Activated T-helper 9 cell treated with anti-CD3 and anti-CD28 coated beads, Interleukin-2, amount 50 U/mL, for 16 hours (primary cell): Measurements from ENCODE around the gene E2F8.
A peak's percentile ranks its signal among the peaks of the same experiment; 100 is the strongest.
"Not testable (repeated sequence)": the region's sequence is repeated elsewhere in the genome, so short reads cannot be mapped to it uniquely, and the experiment has no call there.

Source experiments
- DNase-seq: peaks from one replicate; pipeline ENCODE4 v3.0.0-alpha.2; 2020; ENCODE audit warnings: low read depth

The E2F8 gene, protein sequence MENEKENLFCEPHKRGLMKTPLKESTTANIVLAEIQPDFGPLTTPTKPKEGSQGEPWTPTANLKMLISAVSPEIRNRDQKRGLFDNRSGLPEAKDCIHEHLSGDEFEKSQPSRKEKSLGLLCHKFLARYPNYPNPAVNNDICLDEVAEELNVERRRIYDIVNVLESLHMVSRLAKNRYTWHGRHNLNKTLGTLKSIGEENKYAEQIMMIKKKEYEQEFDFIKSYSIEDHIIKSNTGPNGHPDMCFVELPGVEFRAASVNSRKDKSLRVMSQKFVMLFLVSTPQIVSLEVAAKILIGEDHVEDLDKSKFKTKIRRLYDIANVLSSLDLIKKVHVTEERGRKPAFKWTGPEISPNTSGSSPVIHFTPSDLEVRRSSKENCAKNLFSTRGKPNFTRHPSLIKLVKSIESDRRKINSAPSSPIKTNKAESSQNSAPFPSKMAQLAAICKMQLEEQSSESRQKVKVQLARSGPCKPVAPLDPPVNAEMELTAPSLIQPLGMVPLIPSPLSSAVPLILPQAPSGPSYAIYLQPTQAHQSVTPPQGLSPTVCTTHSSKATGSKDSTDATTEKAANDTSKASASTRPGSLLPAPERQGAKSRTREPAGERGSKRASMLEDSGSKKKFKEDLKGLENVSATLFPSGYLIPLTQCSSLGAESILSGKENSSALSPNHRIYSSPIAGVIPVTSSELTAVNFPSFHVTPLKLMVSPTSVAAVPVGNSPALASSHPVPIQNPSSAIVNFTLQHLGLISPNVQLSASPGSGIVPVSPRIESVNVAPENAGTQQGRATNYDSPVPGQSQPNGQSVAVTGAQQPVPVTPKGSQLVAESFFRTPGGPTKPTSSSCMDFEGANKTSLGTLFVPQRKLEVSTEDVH

DNA sequence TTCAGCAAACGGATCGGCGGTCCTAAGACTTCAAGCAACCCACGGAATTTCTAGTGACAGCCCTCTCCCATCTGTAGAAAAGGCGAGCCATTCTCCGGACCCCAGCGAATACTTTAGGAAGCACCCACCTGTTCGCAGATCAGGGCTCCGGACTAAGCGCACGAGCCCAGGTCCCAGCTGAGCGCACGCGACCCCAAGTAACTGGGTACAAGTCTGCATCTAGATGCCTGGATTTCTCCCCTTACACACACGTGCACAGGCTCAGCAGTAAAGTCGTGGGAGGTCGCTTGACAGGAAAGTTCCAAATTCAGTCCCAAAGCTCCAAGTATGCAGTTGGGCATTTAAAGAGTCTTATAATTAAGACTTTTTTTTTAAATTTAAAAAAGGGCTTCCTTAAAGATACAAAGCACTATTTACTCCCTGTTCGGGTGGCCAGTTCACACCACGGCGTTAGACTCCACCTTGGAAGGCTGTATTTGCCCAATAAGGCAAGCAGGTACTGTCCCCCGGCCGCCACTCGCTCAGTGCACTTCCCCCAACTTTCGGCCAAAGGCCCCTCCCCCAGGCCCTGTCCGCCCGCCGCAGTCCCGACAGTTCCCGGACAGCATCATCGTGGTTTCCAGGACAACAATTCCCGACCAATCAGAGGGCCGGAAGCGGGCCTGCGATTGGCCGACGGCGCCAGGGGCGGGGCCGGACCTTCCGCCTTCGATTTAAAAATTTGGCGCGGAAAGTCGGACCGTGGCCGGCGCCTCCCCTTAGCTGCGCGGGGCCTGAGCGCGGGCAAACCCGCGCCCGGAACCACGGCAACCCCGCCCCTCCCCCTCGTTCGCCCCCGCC is at the start of gene E2F8:
E2F8 (minus strand) TSS at position 526 of the 840 bp plus-strand sequence. CDS start 824 bp downstream, outside the sequence.
- peak; percentile 67 for DNase-seq

DNA sequence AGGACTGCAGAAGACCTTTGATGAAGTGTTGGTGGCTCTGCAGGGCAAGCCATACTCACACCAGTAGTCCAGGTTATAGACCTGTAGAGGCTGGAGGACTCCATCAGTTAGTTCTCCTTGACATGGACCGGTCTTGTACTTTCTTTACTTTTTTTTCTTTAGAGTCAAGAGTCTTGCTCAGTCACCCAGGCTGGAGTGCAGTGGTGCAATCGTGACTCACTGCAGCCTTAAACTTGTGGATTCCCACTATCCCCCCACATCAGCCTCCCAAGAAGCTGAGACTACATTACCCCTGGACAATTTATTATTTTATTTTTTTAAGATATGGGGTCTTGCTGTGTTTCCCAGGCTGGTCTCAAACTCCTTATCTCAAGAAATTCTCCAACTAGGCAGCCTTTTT is 49.6 kb upstream of the E2F8 start:
- DNase-seq, result no peak

DNA sequence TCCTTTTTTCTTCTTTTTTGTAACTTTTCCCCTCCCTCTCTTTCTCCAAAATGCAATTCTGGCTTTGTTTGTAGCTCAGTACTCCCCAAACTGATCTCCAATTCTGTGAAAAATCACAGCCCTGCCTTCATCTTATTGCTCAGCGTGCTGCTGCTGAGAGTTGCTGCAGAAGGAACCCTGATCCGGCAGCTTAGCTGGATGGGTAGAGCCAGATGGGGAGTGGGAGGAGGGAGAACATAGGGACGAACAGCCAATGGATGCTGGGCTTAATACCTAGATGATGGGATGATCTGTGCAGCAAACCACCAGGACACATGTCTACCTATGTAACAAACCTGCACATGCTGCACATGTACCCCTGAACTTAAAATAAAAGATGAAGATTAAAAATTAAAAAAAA is 47.5 kb upstream of the E2F8 start:
- DNase-seq, result no peak

DNA sequence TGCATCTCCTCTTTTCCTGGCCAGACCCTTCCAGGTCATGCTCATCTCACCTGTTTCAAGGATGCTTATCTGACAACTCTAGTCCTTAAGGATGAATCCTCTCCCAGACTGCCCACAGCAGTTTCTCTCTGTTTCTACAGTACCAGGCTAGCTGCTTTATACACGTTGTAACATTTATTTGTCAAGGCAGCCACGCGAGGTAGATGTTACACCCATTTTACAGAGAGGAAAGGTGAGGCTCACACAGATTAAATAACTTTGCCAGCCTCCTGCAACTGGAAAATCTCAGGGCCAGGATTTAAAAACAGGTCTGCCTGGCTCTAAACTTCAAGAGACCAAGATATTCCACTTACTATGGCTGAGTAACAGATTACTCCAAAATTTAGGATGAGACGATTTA is 45.7 kb upstream of the E2F8 start:
- DNase-seq, result no peak

DNA sequence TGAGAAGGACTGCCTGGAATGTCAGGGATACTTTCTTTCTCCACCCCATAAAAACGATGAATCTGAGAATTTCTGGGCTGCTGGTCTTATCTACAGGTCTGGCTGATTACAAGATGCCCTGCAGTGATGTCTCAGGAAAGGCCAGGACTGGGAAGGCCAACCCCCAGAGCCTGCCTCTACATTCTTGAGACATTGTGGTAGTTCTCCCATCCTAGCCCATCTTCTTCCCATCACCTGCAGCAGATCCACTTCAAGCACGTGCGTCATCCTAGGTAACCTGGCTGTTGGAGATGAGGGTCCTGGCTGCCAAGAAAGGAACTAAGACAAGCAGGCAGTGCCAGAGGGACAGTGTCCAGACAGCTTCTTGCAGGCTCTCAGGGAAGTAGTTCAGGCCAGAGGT is 44.1 kb upstream of the E2F8 start:
- DNase-seq, result no peak

DNA sequence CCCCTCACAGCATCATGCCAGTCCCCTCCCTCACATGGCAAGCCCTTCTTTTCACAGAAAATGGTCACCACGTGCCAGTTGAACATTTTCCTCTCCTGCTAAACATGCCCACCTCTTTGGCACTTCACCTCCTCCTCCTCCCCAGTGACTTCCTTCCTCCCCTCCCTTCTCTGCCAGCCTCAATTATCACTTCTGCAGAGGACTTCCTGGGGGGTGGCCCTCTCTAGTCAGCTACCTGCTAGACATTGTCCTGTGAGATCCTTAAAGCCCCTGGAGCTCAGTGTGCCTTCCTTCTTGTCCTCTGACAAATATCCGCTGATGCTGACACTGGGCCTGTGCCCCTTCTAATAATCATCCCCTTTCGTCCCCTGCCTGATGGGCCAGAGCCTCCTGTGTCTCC is 43.2 kb upstream of the E2F8 start:
- no peak for DNase-seq

DNA sequence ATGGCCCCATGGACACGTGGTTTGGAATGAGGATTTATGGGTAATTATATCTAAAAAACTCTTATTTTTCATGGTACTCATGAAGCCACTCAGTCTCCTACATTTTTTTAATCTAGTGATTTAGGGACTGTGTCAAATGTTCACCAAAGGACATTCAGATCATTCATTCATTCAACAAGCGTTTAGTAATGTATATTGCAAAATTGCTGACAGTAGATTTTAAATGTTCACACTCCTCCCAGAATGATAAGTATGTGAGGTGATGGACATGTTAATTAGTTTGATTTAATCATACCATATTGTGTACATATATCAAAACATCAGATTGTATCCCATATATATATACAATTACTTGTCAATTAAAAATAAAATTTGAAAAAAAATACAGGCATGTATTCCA is 40.8 kb upstream of the E2F8 start:
- no peak for DNase-seq

DNA sequence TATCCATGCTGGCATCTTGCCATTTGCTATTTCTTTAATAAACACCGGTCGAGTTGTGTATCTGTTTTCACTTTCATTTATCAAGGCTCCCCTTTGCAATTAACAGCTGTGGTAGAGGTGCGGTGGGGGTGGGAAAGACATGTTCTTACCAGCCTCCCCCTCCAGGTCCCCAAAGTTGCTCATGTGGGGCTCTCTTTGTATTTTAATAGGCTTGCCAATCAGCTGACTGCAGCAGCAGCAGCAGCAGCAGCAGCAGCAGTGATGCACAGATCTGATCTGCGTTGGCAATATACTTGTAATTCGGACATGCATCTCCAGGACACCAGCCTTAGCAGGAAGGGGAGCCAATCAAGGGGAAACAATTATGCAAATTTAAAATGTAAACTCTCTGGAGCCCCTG is 40.3 kb upstream of the E2F8 start:
- no peak for DNase-seq

DNA sequence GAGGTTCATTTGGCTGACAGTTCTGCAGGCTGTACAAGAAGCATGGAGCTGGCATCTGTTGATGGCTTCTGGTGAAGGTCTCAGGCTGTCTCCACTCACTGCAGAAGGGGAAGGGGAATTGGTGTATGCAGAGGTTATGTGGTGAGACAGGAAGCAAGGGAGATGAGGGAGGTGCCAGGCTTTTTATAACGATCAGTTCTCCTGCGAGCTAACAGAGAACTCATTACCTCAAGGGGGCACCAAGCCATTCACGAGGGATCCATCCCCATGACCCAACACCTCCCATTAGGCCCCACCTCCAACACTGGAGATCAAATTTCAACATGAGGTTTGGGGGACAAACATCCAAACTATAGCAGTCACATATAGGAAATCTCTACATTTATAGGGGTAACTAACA is 38.7 kb upstream of the E2F8 start:
- DNase-seq, result no peak

DNA sequence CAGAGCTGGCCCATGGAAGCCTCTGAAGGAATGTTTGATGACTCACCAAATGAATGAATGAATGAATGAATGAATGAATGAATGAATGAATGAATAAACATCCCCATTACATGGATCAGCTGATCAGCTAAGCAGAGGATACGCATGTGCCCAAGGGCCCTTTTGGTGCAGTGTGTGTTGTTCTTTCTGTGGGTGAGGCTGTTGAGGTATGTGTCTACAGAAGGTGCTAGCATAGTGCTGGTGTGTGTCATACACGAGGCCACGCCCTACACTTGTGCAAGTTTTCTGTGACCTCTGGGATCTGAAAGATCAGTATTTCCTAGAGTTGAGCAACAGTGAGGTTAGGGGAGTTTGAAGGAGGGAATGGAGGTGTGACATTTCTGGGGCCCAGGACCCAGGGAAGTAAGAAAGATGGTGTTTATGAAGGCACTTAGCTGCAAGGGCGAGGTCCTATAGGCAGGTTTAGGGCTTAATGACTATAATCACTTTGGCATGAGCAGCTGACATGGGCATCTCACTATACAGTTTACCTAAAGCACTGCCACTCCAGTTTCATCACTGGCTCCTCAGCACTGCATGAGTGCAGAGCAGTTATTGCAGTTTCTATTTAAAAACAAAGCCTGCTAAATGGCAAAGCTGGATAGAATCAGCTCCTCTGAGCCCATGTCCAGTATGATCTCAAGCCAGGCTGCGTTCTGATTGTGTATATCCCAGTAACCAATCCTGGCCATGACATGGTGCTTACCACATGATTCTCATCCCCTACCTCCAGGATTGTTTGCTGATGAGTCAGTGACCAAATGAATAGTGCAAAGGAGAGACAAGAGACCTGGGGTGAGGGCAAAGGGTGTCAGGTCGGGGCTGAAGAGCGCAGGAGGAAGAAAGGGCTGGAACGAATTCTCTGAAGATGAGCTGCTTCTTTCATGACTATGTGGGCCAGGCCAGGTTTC is 36.4 kb upstream of the E2F8 start:
- no peak for DNase-seq

DNA sequence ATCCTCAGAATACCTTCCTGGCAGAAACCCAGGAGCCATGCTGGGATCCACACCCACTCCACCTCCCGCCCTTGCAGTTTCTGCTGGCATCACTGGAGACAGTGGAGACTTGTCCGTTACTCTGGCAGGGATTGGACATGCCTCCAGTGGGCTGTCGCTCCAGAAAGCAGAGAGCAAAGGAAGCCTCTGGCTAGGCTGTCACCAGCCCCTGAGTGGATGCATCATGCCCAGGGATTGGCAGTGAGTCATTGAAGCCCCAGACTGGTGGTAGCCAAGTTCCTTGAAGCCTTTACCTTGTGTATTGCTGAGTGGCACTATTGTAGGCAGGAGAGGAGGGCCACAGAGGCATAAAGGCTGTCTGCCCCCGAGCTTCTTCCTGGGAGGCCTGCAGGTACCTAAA is 34.8 kb upstream of the E2F8 start:
- no peak for DNase-seq

DNA sequence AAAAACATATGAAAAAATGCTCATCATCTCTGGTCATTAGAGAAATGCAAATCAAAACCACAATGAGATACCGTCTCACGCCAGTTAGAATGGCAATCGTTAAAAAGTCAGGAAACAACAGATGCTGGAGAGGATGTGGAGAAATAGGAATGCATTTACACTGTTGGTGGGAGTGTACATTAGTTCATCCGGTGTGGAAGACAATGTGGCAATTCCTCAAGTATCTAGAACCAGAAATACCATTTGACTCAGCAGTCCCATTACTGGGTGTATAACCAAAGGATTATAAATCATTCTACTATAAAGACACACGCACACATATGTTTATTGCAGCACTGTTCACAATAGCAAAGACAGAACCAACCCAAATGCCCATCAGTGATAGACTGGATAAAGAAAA is 32.5 kb upstream of the E2F8 start:
- DNase-seq, result not testable (repeated sequence)

DNA sequence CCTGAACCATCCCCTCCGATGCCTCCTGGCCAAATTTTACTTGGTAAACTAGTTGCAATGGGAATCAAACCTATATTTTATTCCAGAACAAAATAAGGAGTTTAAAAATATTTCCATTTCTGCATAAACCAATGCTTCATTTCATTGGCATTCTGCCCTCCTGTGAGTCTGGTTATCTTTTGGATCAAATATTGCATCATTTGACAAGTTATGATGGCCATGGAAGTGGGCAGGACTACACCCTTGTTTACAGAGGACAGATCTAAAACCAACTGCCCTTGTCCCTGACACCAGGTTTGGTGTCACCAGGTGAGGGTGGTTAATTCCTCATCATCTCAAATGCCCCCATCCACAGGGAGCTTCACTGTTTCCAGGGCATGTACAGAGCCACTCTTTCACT is 28.2 kb upstream of the E2F8 start:
- no peak for DNase-seq

DNA sequence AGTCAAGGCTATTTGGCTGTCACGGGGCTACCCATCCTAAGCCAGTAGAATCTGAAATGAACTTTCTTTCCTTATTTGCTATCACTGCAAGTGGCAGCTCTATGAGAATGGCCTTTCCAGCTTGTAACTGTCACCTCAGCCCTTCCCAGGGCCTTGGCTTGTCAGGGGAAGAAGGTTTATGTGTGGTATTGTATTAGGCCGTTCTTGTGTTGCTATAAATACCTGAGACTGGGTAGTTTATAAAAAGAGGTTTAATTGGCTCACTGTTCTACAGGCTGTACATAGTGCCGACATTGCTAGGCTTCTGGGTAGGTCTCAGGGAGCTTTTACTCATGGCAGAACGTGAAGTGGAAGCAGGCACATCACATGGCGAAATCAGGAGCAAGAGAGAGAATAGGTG is 26.8 kb upstream of the E2F8 start:
- no peak for DNase-seq

DNA sequence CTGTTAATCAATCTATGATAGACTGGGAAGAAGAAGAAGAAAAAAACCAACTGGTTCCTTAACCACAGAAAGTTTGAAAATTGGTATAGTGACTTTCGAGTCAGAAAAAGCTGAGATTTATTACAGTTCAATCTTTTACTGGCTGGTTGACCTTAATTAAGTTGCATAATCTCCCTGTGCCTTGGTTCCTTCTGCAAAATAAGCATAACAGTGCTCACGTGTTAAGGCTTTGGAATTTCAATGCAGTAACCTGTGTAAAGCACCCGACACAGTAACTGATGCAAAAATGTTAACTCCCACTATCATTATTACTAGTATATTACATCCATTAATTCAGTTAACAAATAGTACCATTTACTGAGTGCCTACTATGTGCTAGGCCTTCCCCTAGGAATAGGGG is 22.6 kb upstream of the E2F8 start:
- no peak for DNase-seq

DNA sequence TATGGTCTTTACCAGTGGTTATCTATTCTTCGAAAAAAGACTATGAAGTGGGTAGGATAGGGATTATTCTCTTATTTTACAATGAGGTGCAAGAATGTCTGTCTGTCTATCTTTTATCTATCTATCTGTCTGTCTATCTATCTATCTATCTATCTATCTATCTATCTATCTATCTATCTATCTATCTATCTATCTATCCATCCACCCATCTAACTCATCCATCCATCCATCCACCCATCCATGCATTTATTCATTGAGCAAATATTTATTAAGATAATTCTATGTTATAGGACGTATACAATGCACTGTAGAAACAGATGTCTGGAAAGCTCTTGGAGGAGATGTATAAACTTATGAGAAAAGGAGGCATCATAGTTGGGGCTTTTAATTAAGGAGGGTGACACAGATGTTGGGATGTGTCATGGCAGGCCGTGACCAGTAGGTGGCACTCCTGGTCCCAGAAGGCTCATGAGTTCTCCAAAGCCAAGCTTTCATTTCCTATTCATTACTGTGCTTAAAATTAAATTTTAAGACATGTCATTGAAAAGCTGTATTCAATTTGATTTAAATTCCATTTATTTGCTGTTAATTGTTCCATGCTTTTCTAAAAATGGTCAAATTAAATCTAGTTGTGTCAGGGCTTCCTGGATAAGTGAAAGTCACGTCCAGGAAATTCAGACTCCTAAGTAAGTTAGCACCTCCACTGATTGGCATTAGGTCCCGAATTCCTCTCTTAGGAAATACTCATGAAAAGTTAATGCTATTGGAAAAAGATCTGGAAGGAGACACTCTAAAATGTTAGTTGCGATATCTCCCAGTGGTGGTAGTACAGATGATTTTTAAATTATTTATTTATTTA is 19.0 kb upstream of the E2F8 start:
- DNase-seq, result peak; percentile 38

DNA sequence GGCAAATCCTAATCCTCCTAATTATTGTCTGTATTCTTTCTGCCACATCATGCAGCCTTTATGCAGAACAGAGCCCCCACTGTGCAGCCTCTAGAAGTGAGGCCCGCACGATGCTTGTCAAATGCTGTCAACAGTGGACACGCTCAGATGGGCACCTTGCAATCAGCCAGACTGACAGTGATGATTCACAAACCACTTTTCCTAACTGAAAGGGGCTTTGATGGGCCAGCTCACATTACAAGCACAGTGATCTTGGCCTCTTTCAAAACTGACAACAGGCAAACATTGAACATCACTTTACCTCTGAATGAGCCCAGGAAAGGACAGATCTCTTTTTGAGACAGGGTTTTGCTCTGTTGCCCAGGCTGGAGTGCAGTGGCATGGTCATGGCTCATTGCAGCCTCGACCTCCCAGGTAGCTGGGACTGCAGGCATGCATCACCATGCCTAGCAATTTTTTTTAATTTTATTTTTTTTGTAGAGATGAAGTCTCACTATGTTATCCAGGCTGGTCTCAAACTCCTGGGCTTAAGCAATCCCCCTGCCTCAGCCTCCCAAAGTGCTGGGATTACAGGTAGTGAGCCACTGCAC is 18.0 kb upstream of the E2F8 start:
- no peak for DNase-seq

DNA sequence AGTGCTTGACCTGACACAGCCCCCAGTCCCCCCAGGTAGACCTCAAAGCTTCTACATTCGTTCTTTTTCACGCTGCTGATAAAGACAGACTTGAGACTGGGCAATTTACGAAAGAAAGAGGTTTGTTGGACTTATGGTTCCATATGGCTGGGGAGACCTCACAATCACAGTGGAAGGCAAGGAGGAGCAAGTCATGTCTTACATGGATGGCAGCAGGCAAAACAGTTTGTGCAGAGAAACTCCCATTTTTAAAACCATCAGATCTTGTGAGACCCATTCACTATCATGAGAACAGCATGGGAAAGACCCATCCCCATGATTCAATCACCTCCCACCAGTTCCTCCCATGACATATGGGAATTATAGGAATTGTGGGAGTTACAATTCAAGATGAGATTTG is 13.7 kb upstream of the E2F8 start:
- DNase-seq, result not testable (repeated sequence)

DNA sequence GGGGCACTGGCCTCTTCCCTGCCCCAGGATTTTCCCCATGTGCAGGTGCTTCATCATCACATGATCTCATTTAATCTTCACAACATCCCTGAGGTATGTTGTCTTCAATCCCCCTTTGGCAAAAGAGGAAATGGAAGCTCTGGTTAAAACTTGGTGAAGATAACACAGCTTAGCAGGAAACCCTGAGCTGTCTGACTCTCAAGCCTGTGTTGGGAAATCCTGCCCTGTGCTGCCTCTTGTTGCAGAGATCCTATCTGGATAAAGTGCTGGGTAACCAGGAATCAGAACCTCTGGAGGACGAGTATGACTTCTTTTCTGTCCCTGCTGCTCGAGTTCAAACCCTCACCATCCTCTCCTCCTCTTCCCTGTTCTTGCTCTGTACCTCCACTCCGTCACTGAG is 13.1 kb upstream of the E2F8 start:
- no peak for DNase-seq
